WTC11 (cell line): ENCODE measurements around the gene MTTP. TPM values are rescaled to one million over a fixed set of nuclear protein-coding genes. Genes with fewer than 3 reads are reported as not detected.

Experiments
- ATAC-seq: fragments of 200-7000 bp; cut with Tn5 transposase; 2 replicates; pipeline ENCODE4 v1.10.0; 2021; ENCODE audit warnings: mild to moderate bottlenecking, moderate library complexity
- CTCF ChIA-PET: fragments of 300-600 bp; sonication (Branson Sonifier 250); formaldehyde crosslinking; loops from one replicate; lab custom pipeline; 2021; ENCODE audit warnings: antibody characterized with exemption; lab: Charles Lee
- POLR2A ChIA-PET: fragments of 350-600 bp; sonication (Branson Sonifier 250); formaldehyde crosslinking; loops from one replicate; lab custom pipeline; 2021; ENCODE audit warnings: antibody characterized with exemption; lab: Charles Lee
- DNase-seq: peaks from one replicate; pipeline ENCODE4 v3.0.0; 2021; ENCODE audit warnings: low spot score
- H3K27ac Mint-ChIP-seq: 2 replicates; pipeline ENCODE4 v1.8.0; 2021; ENCODE audit warnings: mixed read lengths
- H3K27me3 Mint-ChIP-seq: 2 replicates; pipeline ENCODE4 v1.8.0; 2021; ENCODE audit warnings: low read depth, mild to moderate bottlenecking, moderate library complexity, mixed read lengths
- H3K36me3 Mint-ChIP-seq: 2 replicates; pipeline ENCODE4 v1.8.0; 2021; ENCODE audit warnings: mixed read lengths
- H3K4me1 Mint-ChIP-seq: 2 replicates; pipeline ENCODE4 v1.8.0; 2022; ENCODE audit warnings: mixed read lengths
- H3K4me3 Mint-ChIP-seq: 2 replicates; pipeline ENCODE4 v1.8.0; 2021; ENCODE audit warnings: mild to moderate bottlenecking, moderate library complexity, mixed read lengths
- H3K9me3 Mint-ChIP-seq: 2 replicates; pipeline ENCODE4 v1.8.0; 2021; ENCODE audit warnings: mixed read lengths
- MXD4 ChIP-seq: fragments of 250-450 bp; sonication (Bioruptor Pico); IDR thresholded peaks from 2 replicates; pipeline ENCODE4 v1.8.0; 2021; ENCODE audit warnings: mild to moderate bottlenecking, moderate library complexity, borderline replicate concordance
- MYBL2 ChIP-seq: sonication (generic); formaldehyde crosslinking; IDR thresholded peaks from 2 replicates; pipeline ENCODE4 v1.8.1; 2023; ENCODE audit warnings: mild to moderate bottlenecking, moderate library complexity, missing genetic modification reagents
- NR1H2 ChIP-seq: sonication (generic); formaldehyde crosslinking; IDR thresholded peaks from 2 replicates; pipeline ENCODE4 v1.9.0; 2021; ENCODE audit warnings: mild to moderate bottlenecking, moderate library complexity, missing genetic modification reagents
- SMAD4 ChIP-seq: sonication (generic); formaldehyde crosslinking; IDR thresholded peaks from 2 replicates; pipeline ENCODE4 v1.8.0; 2022; ENCODE audit warnings: mild to moderate bottlenecking, missing genetic modification reagents
- ZNF396 ChIP-seq: fragments of 250-450 bp; sonication (Bioruptor Pico); IDR thresholded peaks from 2 replicates; pipeline ENCODE4 v1.8.0; 2021; ENCODE audit warnings: mild to moderate bottlenecking, moderate library complexity, borderline replicate concordance
- ZNF671 ChIP-seq: fragments of 250-450 bp; sonication (Bioruptor Pico); IDR thresholded peaks from 2 replicates; pipeline ENCODE4 v1.8.0; 2021; ENCODE audit warnings: mild to moderate bottlenecking
- total RNA-seq: library from RNA; stranded (reverse); gene quantifications from 3 replicates; pipeline ENCODE4 v1.2.3, GENCODE V29; 2021
- TF ChIP-seq, protein P1 (sequence below): sonication (generic); formaldehyde crosslinking; IDR thresholded peaks from 2 replicates; pipeline ENCODE4 v1.8.1; 2022; ENCODE audit warnings: low read depth, missing genetic modification reagents, borderline replicate concordance
- TF ChIP-seq, protein P2 (sequence below): sonication (generic); formaldehyde crosslinking; IDR thresholded peaks from 2 replicates; pipeline ENCODE4 v1.8.1; 2022; ENCODE audit warnings: mild to moderate bottlenecking, missing genetic modification reagents, moderate library complexity, borderline replicate concordance
- TF ChIP-seq, protein P3 (sequence below): sonication (generic); formaldehyde crosslinking; IDR thresholded peaks from 2 replicates; pipeline ENCODE4 v1.8.1; 2022; ENCODE audit warnings: missing genetic modification reagents, borderline replicate concordance
- TF ChIP-seq, protein P4 (sequence below): fragments of 250-450 bp; sonication (Bioruptor Pico); IDR thresholded peaks from 2 replicates; pipeline ENCODE4 v1.9.0; 2021; ENCODE audit warnings: mild to moderate bottlenecking
- TF ChIP-seq, protein P5 (sequence below): fragments of 200-600 bp; IDR thresholded peaks from 2 replicates; pipeline ENCODE4 v1.8.0; 2022; ENCODE audit warnings: antibody characterized with exemption
- TF ChIP-seq, protein P6 (sequence below): fragments of 250-450 bp; sonication (Bioruptor Pico); IDR thresholded peaks from 2 replicates; pipeline ENCODE4 v2.1.2; 2022; ENCODE audit warnings: mild to moderate bottlenecking, moderate library complexity
- TF ChIP-seq, protein P7 (sequence below): sonication (generic); formaldehyde crosslinking; IDR thresholded peaks from 2 replicates; pipeline ENCODE4 v1.8.1; 2023; ENCODE audit warnings: mild to moderate bottlenecking, missing genetic modification reagents

Gene MTTP
- total RNA-seq, 1 experiment from 2014 or later, result 0.26 TPM

DNA sequence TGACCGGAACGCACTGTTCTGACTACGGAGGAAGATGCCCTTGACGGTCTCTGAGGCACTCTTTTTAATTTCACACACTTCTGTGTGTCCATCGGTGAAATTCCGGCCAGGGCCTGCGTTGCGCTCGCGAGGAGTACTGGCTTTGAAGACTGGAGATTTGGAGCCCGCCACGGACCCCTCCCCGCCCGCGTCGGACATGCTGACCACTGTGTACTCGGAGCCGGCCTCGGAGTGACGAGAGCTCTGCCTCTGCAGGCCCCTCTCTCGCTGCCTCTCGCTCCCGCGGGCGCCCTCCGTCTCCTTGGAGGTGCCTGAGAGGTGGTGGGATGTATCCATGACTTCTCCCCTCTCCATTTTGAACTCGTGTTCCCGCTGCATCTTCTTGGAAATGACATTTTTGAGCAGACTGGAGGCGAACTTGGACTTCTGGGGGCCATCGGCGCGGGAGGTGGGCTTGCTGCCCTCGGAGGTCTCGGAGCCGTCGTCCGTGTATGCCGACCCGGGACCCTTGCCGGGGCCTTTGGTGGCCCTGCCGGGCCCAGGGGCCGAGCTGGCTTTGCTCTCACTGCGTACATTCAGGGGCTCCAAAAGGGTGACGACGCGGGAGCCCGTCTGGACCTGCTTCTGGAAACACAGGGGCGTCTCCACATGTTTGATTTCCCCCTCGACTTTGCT is 77.3 kb downstream of the MTTP start:
- no peak overlapping the region for H3K27ac Mint-ChIP-seq
- peaks cover 3% of the 10 kb centered on the region for H3K4me1 Mint-ChIP-seq
- H3K27me3 Mint-ChIP-seq, result peaks cover 36% of the 10 kb centered on the region
- no peak for DNase-seq
- no peaks in the 10 kb centered on the region for H3K36me3 Mint-ChIP-seq
- no peak overlapping the region for H3K4me3 Mint-ChIP-seq
- ChIA-PET POLR2A (no interaction called here), CTCF (no interaction called here)
- TF ChIP-seq, protein P1, sequence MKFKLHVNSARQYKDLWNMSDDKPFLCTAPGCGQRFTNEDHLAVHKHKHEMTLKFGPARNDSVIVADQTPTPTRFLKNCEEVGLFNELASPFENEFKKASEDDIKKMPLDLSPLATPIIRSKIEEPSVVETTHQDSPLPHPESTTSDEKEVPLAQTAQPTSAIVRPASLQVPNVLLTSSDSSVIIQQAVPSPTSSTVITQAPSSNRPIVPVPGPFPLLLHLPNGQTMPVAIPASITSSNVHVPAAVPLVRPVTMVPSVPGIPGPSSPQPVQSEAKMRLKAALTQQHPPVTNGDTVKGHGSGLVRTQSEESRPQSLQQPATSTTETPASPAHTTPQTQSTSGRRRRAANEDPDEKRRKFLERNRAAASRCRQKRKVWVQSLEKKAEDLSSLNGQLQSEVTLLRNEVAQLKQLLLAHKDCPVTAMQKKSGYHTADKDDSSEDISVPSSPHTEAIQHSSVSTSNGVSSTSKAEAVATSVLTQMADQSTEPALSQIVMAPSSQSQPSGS (CRISPR knock-in tag), result no peak
- TF ChIP-seq NR1H2 (CRISPR knock-in tag) (no peak), ZNF396 (CRISPR knock-in tag) (no peak), MXD4 (CRISPR knock-in tag) (no peak), SMAD4 (CRISPR knock-in tag) (no peak), ZNF671 (CRISPR knock-in tag) (no peak), MYBL2 (CRISPR knock-in tag) (no peak)
- TF ChIP-seq, protein P2, sequence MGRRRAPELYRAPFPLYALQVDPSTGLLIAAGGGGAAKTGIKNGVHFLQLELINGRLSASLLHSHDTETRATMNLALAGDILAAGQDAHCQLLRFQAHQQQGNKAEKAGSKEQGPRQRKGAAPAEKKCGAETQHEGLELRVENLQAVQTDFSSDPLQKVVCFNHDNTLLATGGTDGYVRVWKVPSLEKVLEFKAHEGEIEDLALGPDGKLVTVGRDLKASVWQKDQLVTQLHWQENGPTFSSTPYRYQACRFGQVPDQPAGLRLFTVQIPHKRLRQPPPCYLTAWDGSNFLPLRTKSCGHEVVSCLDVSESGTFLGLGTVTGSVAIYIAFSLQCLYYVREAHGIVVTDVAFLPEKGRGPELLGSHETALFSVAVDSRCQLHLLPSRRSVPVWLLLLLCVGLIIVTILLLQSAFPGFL, result no peak
- TF ChIP-seq, protein P3, sequence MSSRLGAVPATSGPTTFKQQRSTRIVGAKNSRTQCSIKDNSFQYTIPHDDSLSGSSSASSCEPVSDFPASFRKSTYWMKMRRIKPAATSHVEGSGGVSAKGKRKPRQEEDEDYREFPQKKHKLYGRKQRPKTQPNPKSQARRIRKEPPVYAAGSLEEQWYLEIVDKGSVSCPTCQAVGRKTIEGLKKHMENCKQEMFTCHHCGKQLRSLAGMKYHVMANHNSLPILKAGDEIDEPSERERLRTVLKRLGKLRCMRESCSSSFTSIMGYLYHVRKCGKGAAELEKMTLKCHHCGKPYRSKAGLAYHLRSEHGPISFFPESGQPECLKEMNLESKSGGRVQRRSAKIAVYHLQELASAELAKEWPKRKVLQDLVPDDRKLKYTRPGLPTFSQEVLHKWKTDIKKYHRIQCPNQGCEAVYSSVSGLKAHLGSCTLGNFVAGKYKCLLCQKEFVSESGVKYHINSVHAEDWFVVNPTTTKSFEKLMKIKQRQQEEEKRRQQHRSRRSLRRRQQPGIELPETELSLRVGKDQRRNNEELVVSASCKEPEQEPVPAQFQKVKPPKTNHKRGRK, result no peak
- TF ChIP-seq, protein P4, sequence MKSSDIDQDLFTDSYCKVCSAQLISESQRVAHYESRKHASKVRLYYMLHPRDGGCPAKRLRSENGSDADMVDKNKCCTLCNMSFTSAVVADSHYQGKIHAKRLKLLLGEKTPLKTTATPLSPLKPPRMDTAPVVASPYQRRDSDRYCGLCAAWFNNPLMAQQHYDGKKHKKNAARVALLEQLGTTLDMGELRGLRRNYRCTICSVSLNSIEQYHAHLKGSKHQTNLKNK, result no peak
- TF ChIP-seq, protein P5, sequence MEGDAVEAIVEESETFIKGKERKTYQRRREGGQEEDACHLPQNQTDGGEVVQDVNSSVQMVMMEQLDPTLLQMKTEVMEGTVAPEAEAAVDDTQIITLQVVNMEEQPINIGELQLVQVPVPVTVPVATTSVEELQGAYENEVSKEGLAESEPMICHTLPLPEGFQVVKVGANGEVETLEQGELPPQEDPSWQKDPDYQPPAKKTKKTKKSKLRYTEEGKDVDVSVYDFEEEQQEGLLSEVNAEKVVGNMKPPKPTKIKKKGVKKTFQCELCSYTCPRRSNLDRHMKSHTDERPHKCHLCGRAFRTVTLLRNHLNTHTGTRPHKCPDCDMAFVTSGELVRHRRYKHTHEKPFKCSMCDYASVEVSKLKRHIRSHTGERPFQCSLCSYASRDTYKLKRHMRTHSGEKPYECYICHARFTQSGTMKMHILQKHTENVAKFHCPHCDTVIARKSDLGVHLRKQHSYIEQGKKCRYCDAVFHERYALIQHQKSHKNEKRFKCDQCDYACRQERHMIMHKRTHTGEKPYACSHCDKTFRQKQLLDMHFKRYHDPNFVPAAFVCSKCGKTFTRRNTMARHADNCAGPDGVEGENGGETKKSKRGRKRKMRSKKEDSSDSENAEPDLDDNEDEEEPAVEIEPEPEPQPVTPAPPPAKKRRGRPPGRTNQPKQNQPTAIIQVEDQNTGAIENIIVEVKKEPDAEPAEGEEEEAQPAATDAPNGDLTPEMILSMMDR, result no peak
- TF ChIP-seq, protein P6, sequence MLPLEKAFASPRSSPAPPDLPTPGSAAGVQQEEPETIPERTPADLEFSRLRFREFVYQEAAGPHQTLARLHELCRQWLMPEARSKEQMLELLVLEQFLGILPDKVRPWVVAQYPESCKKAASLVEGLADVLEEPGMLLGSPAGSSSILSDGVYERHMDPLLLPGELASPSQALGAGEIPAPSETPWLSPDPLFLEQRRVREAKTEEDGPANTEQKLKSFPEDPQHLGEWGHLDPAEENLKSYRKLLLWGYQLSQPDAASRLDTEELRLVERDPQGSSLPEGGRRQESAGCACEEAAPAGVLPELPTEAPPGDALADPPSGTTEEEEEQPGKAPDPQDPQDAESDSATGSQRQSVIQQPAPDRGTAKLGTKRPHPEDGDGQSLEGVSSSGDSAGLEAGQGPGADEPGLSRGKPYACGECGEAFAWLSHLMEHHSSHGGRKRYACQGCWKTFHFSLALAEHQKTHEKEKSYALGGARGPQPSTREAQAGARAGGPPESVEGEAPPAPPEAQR, result no peak
- TF ChIP-seq, protein P7, sequence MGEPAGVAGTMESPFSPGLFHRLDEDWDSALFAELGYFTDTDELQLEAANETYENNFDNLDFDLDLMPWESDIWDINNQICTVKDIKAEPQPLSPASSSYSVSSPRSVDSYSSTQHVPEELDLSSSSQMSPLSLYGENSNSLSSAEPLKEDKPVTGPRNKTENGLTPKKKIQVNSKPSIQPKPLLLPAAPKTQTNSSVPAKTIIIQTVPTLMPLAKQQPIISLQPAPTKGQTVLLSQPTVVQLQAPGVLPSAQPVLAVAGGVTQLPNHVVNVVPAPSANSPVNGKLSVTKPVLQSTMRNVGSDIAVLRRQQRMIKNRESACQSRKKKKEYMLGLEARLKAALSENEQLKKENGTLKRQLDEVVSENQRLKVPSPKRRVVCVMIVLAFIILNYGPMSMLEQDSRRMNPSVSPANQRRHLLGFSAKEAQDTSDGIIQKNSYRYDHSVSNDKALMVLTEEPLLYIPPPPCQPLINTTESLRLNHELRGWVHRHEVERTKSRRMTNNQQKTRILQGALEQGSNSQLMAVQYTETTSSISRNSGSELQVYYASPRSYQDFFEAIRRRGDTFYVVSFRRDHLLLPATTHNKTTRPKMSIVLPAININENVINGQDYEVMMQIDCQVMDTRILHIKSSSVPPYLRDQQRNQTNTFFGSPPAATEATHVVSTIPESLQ, result no peak
- no peak for ATAC-seq
- H3K9me3 Mint-ChIP-seq, result no peaks in the 10 kb centered on the region
